WTC11 (cell line): ENCODE results near the gene ATAD2B. TPM values are rescaled to one million over a fixed set of nuclear protein-coding genes. Genes with fewer than 3 reads are reported as not detected.

ENCODE experiments used
- ATAC-seq: fragments of 200-7000 bp; cut with Tn5 transposase; 2 replicates; pipeline ENCODE4 v1.10.0; 2021; ENCODE audit warnings: mild to moderate bottlenecking, moderate library complexity
- CTCF ChIA-PET: fragments of 300-600 bp; sonication (Branson Sonifier 250); formaldehyde crosslinking; loops from one replicate; lab custom pipeline; 2021; ENCODE audit warnings: antibody characterized with exemption; lab: Charles Lee
- POLR2A ChIA-PET: fragments of 350-600 bp; sonication (Branson Sonifier 250); formaldehyde crosslinking; loops from one replicate; lab custom pipeline; 2021; ENCODE audit warnings: antibody characterized with exemption; lab: Charles Lee
- DNase-seq: peaks from one replicate; pipeline ENCODE4 v3.0.0; 2021; ENCODE audit warnings: low spot score
- H3K27ac Mint-ChIP-seq: 2 replicates; pipeline ENCODE4 v1.8.0; 2021; ENCODE audit warnings: mixed read lengths
- H3K27me3 Mint-ChIP-seq: 2 replicates; pipeline ENCODE4 v1.8.0; 2021; ENCODE audit warnings: low read depth, mild to moderate bottlenecking, moderate library complexity, mixed read lengths
- H3K36me3 Mint-ChIP-seq: 2 replicates; pipeline ENCODE4 v1.8.0; 2021; ENCODE audit warnings: mixed read lengths
- H3K4me1 Mint-ChIP-seq: 2 replicates; pipeline ENCODE4 v1.8.0; 2022; ENCODE audit warnings: mixed read lengths
- H3K4me3 Mint-ChIP-seq: 2 replicates; pipeline ENCODE4 v1.8.0; 2021; ENCODE audit warnings: mild to moderate bottlenecking, moderate library complexity, mixed read lengths
- H3K9me3 Mint-ChIP-seq: 2 replicates; pipeline ENCODE4 v1.8.0; 2021; ENCODE audit warnings: mixed read lengths
- ATF1 ChIP-seq: sonication (generic); formaldehyde crosslinking; IDR thresholded peaks from 2 replicates; pipeline ENCODE4 v1.8.1; 2023; ENCODE audit warnings: mild to moderate bottlenecking, moderate library complexity, missing genetic modification reagents
- GABPB1 ChIP-seq: sonication (generic); formaldehyde crosslinking; IDR thresholded peaks from 2 replicates; pipeline ENCODE4 v1.8.1; 2023; ENCODE audit warnings: mild to moderate bottlenecking, missing genetic modification reagents
- NR1H2 ChIP-seq: sonication (generic); formaldehyde crosslinking; IDR thresholded peaks from 2 replicates; pipeline ENCODE4 v1.9.0; 2021; ENCODE audit warnings: mild to moderate bottlenecking, moderate library complexity, missing genetic modification reagents
- PRRX2 ChIP-seq: fragments of 250-450 bp; sonication (Bioruptor Pico); IDR thresholded peaks from 2 replicates; pipeline ENCODE4 v1.8.0; 2021; ENCODE audit warnings: mild to moderate bottlenecking
- RORB ChIP-seq: fragments of 250-450 bp; sonication (Bioruptor Pico); IDR thresholded peaks from 2 replicates; pipeline ENCODE4 v1.9.0; 2021; ENCODE audit warnings: mild to moderate bottlenecking
- ZNF121 ChIP-seq: sonication (generic); formaldehyde crosslinking; IDR thresholded peaks from 2 replicates; pipeline ENCODE4 v1.8.0; 2023; ENCODE audit warnings: missing genetic modification reagents
- ZNF263 ChIP-seq: sonication (generic); formaldehyde crosslinking; IDR thresholded peaks from 2 replicates; pipeline ENCODE4 v1.8.1; 2022; ENCODE audit warnings: low read depth, mild to moderate bottlenecking, moderate library complexity, missing genetic modification reagents
- total RNA-seq: library from RNA; stranded (reverse); gene quantifications from 3 replicates; pipeline ENCODE4 v1.2.3, GENCODE V29; 2021
- TF ChIP-seq, protein P1 (sequence below): sonication (generic); formaldehyde crosslinking; IDR thresholded peaks from 2 replicates; pipeline ENCODE4 v1.8.1; 2022; ENCODE audit warnings: mild to moderate bottlenecking, missing genetic modification reagents, moderate library complexity, borderline replicate concordance
- TF ChIP-seq, protein P2 (sequence below): sonication (generic); formaldehyde crosslinking; IDR thresholded peaks from 2 replicates; pipeline ENCODE4 v1.8.1; 2022; ENCODE audit warnings: missing genetic modification reagents, borderline replicate concordance
- TF ChIP-seq, protein P3 (sequence below): sonication (generic); formaldehyde crosslinking; IDR thresholded peaks from 2 replicates; pipeline ENCODE4 v1.8.1; 2023; ENCODE audit warnings: mild to moderate bottlenecking, missing genetic modification reagents
- TF ChIP-seq, protein P4 (sequence below): sonication (generic); formaldehyde crosslinking; IDR thresholded peaks from 2 replicates; pipeline ENCODE4 v1.8.1; 2023; ENCODE audit warnings: mild to moderate bottlenecking, missing genetic modification reagents
- TF ChIP-seq, protein P5 (sequence below): sonication (generic); formaldehyde crosslinking; IDR thresholded peaks from 2 replicates; pipeline ENCODE4 v1.8.1; 2023; ENCODE audit warnings: mild to moderate bottlenecking, missing genetic modification reagents, moderate library complexity
- TF ChIP-seq, protein P6 (sequence below): fragments of 250-450 bp; sonication (Bioruptor Pico); IDR thresholded peaks from 2 replicates; pipeline ENCODE4 v1.8.0; 2021; ENCODE audit warnings: mild to moderate bottlenecking
- TF ChIP-seq, protein P7 (sequence below): sonication (generic); formaldehyde crosslinking; IDR thresholded peaks from 2 replicates; pipeline ENCODE4 v1.8.0; 2023; ENCODE audit warnings: mild to moderate bottlenecking, missing genetic modification reagents

ATAD2B gene
- total RNA-seq, 1 experiment from 2014 or later = 21.5 TPM

DNA sequence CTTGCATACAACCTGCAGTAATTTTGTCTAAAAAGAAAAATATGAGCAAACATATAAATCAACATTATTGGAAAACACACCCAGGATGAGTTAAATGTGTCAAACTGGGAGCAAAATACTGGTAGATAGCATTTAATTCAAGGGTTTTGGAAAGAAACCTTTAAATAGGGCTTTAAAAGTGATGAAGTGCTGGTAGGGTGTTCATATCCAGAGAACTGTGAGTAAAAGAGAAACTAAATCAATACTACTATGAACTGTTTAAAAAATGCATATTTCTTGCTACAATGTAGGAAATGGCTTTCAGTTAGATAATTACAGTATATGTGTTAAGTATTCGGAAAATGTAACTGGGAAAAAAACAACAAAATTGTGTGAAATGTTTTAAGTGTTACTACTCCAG is 117.8 kb downstream of the ATAD2B start:
- no peaks in the 10 kb centered on the region; the same call in 1 of the 2 replicates for H3K36me3 Mint-ChIP-seq
- TF ChIP-seq ZNF263 (CRISPR knock-in tag) (no peak), ZNF121 (CRISPR knock-in tag) (no peak)
- TF ChIP-seq, protein P1, sequence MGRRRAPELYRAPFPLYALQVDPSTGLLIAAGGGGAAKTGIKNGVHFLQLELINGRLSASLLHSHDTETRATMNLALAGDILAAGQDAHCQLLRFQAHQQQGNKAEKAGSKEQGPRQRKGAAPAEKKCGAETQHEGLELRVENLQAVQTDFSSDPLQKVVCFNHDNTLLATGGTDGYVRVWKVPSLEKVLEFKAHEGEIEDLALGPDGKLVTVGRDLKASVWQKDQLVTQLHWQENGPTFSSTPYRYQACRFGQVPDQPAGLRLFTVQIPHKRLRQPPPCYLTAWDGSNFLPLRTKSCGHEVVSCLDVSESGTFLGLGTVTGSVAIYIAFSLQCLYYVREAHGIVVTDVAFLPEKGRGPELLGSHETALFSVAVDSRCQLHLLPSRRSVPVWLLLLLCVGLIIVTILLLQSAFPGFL (CRISPR knock-in tag) = no peak
- TF ChIP-seq, protein P2, sequence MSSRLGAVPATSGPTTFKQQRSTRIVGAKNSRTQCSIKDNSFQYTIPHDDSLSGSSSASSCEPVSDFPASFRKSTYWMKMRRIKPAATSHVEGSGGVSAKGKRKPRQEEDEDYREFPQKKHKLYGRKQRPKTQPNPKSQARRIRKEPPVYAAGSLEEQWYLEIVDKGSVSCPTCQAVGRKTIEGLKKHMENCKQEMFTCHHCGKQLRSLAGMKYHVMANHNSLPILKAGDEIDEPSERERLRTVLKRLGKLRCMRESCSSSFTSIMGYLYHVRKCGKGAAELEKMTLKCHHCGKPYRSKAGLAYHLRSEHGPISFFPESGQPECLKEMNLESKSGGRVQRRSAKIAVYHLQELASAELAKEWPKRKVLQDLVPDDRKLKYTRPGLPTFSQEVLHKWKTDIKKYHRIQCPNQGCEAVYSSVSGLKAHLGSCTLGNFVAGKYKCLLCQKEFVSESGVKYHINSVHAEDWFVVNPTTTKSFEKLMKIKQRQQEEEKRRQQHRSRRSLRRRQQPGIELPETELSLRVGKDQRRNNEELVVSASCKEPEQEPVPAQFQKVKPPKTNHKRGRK (CRISPR knock-in tag) = no peak
- TF ChIP-seq, protein P3, sequence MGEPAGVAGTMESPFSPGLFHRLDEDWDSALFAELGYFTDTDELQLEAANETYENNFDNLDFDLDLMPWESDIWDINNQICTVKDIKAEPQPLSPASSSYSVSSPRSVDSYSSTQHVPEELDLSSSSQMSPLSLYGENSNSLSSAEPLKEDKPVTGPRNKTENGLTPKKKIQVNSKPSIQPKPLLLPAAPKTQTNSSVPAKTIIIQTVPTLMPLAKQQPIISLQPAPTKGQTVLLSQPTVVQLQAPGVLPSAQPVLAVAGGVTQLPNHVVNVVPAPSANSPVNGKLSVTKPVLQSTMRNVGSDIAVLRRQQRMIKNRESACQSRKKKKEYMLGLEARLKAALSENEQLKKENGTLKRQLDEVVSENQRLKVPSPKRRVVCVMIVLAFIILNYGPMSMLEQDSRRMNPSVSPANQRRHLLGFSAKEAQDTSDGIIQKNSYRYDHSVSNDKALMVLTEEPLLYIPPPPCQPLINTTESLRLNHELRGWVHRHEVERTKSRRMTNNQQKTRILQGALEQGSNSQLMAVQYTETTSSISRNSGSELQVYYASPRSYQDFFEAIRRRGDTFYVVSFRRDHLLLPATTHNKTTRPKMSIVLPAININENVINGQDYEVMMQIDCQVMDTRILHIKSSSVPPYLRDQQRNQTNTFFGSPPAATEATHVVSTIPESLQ = no peak
- no peak overlapping the region for H3K27ac Mint-ChIP-seq
- POLR2A ChIA-PET = no interaction called here
- ATAC-seq = no peak
- H3K9me3 Mint-ChIP-seq = no peaks in the 10 kb centered on the region
- CTCF ChIA-PET = no interaction called here
- no peak overlapping the region for H3K4me3 Mint-ChIP-seq
- peaks cover 11% of the 10 kb centered on the region for H3K4me1 Mint-ChIP-seq
- no peaks in the 10 kb centered on the region for H3K27me3 Mint-ChIP-seq
- DNase-seq = no peak

DNA sequence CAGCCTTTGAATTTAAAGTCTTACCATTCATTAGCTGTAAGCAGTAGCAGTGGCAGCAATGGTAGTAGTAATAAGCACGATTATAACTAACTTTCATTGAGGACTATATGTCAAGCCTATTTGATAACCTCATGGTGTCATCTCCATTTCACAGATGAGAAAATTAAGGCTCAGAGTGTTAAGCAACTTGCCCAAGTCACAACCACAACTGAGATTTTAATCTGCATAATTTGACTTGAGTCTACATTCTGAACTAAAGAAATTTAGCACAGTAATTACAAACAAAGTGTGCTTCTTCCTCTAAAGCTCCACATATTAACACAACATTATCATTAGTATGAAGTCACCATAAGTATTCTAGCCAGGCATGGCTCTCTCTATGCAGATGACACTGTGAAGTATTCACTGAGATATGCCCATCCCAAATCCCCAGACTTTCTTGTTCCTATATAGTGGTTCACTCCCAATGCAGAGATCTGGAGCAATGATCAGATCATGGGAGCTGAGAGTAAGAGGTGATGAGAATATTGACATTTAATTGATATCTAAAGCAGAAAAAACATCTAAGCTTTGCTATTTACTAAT is 120.2 kb downstream of the ATAD2B start:
- ChIA-PET POLR2A (no interaction called here), CTCF (interaction anchor here (1.1 kb wide), 1 partner anchor 18 kb away, joined by 7 read pairs; no protein-coding TSS in a partner anchor)
- ATAC-seq (no peak), DNase-seq (no peak)
- H3K9me3 Mint-ChIP-seq = no peaks in the 10 kb centered on the region
- H3K36me3 Mint-ChIP-seq = no peaks in the 10 kb centered on the region; the same call in 1 of the 2 replicates
- no peak overlapping the region for H3K27ac Mint-ChIP-seq
- TF ChIP-seq GABPB1 (CRISPR knock-in tag) = no peak
- TF ChIP-seq NR1H2 = no peak
- TF ChIP-seq, all 79 proteins: peak for 0
- Mint-ChIP-seq H3K4me1 (peaks cover under 1% of the 10 kb centered on the region), H3K27me3 (no peaks in the 10 kb centered on the region), H3K4me3 (no peak overlapping the region)

DNA sequence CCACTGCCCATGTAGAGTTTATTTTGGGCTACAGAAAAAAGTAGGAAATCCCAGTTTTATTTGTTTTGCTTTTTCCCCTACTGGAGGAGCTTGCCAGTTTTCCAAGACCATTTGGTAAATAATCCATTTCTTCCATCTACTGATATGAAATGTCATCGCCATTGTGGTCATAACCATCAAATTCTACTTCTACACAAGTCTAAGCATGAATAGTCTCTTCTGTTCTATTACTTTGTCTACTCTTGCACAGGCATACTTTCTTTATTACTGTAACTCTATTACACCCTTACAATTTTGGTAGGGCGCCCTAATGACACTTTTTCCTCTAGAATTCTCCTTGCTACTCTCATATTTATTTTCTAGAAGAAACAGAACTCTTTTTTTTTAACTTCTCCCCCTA is 120.7 kb downstream of the ATAD2B start:
- CTCF ChIA-PET = no interaction called here
- Mint-ChIP-seq H3K27me3 (no peaks in the 10 kb centered on the region), H3K9me3 (no peaks in the 10 kb centered on the region), H3K4me3 (no peak overlapping the region), H3K27ac (no peak overlapping the region), H3K4me1 (no peaks in the 10 kb centered on the region), H3K36me3 (no peaks in the 10 kb centered on the region; the same call in 1 of the 2 replicates)
- ATAC-seq (no peak), DNase-seq (no peak)
- POLR2A ChIA-PET = no interaction called here
- TF ChIP-seq GABPB1 (CRISPR knock-in tag) (no peak), RORB (no peak), ATF1 (no peak), PRRX2 (no peak)
- TF ChIP-seq, protein P4, sequence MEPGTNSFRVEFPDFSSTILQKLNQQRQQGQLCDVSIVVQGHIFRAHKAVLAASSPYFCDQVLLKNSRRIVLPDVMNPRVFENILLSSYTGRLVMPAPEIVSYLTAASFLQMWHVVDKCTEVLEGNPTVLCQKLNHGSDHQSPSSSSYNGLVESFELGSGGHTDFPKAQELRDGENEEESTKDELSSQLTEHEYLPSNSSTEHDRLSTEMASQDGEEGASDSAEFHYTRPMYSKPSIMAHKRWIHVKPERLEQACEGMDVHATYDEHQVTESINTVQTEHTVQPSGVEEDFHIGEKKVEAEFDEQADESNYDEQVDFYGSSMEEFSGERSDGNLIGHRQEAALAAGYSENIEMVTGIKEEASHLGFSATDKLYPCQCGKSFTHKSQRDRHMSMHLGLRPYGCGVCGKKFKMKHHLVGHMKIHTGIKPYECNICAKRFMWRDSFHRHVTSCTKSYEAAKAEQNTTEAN (CRISPR knock-in tag) = no peak
- TF ChIP-seq, protein P5, sequence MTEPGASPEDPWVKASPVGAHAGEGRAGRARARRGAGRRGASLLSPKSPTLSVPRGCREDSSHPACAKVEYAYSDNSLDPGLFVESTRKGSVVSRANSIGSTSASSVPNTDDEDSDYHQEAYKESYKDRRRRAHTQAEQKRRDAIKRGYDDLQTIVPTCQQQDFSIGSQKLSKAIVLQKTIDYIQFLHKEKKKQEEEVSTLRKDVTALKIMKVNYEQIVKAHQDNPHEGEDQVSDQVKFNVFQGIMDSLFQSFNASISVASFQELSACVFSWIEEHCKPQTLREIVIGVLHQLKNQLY (CRISPR knock-in tag) = no peak
- TF ChIP-seq, protein P6, sequence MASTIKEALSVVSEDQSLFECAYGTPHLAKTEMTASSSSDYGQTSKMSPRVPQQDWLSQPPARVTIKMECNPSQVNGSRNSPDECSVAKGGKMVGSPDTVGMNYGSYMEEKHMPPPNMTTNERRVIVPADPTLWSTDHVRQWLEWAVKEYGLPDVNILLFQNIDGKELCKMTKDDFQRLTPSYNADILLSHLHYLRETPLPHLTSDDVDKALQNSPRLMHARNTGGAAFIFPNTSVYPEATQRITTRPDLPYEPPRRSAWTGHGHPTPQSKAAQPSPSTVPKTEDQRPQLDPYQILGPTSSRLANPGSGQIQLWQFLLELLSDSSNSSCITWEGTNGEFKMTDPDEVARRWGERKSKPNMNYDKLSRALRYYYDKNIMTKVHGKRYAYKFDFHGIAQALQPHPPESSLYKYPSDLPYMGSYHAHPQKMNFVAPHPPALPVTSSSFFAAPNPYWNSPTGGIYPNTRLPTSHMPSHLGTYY (CRISPR knock-in tag) = no peak
- TF ChIP-seq, protein P7, sequence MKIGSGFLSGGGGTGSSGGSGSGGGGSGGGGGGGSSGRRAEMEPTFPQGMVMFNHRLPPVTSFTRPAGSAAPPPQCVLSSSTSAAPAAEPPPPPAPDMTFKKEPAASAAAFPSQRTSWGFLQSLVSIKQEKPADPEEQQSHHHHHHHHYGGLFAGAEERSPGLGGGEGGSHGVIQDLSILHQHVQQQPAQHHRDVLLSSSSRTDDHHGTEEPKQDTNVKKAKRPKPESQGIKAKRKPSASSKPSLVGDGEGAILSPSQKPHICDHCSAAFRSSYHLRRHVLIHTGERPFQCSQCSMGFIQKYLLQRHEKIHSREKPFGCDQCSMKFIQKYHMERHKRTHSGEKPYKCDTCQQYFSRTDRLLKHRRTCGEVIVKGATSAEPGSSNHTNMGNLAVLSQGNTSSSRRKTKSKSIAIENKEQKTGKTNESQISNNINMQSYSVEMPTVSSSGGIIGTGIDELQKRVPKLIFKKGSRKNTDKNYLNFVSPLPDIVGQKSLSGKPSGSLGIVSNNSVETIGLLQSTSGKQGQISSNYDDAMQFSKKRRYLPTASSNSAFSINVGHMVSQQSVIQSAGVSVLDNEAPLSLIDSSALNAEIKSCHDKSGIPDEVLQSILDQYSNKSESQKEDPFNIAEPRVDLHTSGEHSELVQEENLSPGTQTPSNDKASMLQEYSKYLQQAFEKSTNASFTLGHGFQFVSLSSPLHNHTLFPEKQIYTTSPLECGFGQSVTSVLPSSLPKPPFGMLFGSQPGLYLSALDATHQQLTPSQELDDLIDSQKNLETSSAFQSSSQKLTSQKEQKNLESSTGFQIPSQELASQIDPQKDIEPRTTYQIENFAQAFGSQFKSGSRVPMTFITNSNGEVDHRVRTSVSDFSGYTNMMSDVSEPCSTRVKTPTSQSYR (CRISPR knock-in tag) = no peak
- TF ChIP-seq, all 79 proteins: peak for 0
